K562 (cell line): Measurements from ENCODE around the gene LRP4. TPM values are rescaled to one million over a fixed set of nuclear protein-coding genes. Genes with fewer than 3 reads are reported as not detected.

Source experiments
- RCOR1 ChIP-seq, 2 experiments: IDR thresholded peaks; 2 replicates each; pipeline ENCODE4 v1.6.1; 2012; ENCODE audit warnings: low read depth in 2 of 2, low read length in 2 of 2, borderline replicate concordance in 1 of 2, improper control_type of control experiment in 1 of 2
- SMC3 ChIP-seq: conservative IDR thresholded peaks from 2 replicates; pipeline ENCODE4 v1.6.1; 2011; ENCODE audit warnings: low read depth, low read length, improper control_type of control experiment; ENCODE audit not compliant: insufficient read depth
- ZNF175 ChIP-seq: fragments of 200-800 bp; sonication (Bioruptor generic); IDR thresholded peaks from 2 replicates; pipeline ENCODE4 v1.6.1; 2016; ENCODE audit warnings: low read depth, mild to moderate bottlenecking, missing genetic modification characterization, missing compliant biosample characterization
- ZNF584 ChIP-seq: fragments of 200-800 bp; sonication (Bioruptor generic); IDR thresholded peaks from 2 replicates; pipeline ENCODE4 v1.6.1; 2016; ENCODE audit warnings: low read depth, mild to moderate bottlenecking, missing genetic modification characterization, missing compliant biosample characterization
- polyA plus RNA-seq, 8 experiments: library from polyadenylated mRNA; depleted of rRNA in 4 of 8; stranded (reverse) in 5 of 8; unstranded in 3 of 8; fragments of >200 nt; fragmentation: Nextera tagmentation in 2 of 8; fragmentation: Illumina TruSeq in 1 of 8; extraction: Ambion mirVana in 2 of 8; extraction: Trizol in 1 of 8; gene quantifications; 2 replicates each; pipeline versions ENCODE4 v1.2.1 to v1.2.3, GENCODE V29; 2011 to 2014; ENCODE audit warnings: inconsistent platforms in 1 of 8, missing spikeins in 1 of 8
- total RNA-seq, 7 experiments: library from RNA; depleted of rRNA in 6 of 7; stranded (reverse); fragments of >200 nt in 6 of 7; fragmentation: Illumina TruSeq in 2 of 7; extraction: Trizol in 2 of 7; gene quantifications; 2 replicates each; pipeline versions ENCODE4 v1.2.1 to v1.2.3, GENCODE V29; 2011 to 2021; ENCODE audit warnings: low replicate concordance in 1 of 7
- TF ChIP-seq, protein P1 (sequence below), 2 experiments: fragments of 450-650 bp; formaldehyde crosslinking in 1 of 2; IDR thresholded peaks; 2 replicates each; pipeline versions ENCODE4 v1.4.0 to v1.6.1; 2014 to 2020; ENCODE audit warnings: mild to moderate bottlenecking in 2 of 2, borderline replicate concordance in 1 of 2, low read depth in 1 of 2
- TF ChIP-seq, protein P2 (sequence below): sonication (generic); formaldehyde crosslinking; IDR thresholded peaks from 2 replicates; pipeline ENCODE4 v1.8.1; 2023; ENCODE audit warnings: mild to moderate bottlenecking, missing genetic modification reagents
- TF ChIP-seq, protein P3 (sequence below): sonication (generic); formaldehyde crosslinking; IDR thresholded peaks from 2 replicates; pipeline ENCODE4 v1.8.0; 2022; ENCODE audit warnings: mild to moderate bottlenecking, missing genetic modification reagents
- TF ChIP-seq, protein P4 (sequence below): fragments of 450-650 bp; IDR thresholded peaks from 2 replicates; pipeline ENCODE4 v1.6.1; 2018; ENCODE audit not compliant: partially characterized antibody

Gene LRP4
- total and polyA plus RNA-seq, 9 of the 15 experiments (the other 6 are each of a cell fraction or from before 2014, with no cell fraction given), result 0.04 to 0.54 (median 0.10) TPM

DNA sequence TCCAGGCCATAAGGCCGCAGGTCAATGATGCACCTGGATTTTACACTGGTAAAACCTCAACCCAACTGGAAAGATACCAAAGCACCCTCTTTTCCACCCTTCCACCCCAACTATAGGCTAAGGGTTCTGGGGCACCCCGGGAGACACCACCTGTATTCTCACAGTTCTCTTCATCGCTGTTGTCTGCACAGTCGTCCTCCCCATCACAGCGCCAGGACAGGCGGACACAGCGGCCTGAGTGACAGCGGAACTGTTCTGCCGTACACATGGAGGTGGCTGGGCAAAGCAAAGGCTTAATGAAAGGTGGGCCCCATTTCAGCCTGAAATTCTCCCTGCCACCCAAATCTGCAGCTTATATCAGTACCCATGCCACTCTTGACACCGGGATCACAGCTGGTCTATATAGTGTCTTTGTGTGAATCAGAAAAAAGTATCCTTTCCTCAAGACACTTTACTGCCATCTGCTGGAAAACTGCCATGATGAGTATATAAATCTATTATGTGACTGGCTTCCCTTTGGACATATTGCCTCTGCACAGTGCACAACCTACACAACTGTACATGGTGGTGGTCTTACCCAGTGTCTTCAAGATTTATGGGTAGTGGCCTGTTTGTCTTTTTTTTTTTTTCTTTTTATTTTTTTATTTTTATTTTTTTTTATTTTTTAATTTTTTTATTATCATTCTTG is 21.5 kb downstream of the LRP4 start (continued):
- TF ChIP-seq, protein P1, sequence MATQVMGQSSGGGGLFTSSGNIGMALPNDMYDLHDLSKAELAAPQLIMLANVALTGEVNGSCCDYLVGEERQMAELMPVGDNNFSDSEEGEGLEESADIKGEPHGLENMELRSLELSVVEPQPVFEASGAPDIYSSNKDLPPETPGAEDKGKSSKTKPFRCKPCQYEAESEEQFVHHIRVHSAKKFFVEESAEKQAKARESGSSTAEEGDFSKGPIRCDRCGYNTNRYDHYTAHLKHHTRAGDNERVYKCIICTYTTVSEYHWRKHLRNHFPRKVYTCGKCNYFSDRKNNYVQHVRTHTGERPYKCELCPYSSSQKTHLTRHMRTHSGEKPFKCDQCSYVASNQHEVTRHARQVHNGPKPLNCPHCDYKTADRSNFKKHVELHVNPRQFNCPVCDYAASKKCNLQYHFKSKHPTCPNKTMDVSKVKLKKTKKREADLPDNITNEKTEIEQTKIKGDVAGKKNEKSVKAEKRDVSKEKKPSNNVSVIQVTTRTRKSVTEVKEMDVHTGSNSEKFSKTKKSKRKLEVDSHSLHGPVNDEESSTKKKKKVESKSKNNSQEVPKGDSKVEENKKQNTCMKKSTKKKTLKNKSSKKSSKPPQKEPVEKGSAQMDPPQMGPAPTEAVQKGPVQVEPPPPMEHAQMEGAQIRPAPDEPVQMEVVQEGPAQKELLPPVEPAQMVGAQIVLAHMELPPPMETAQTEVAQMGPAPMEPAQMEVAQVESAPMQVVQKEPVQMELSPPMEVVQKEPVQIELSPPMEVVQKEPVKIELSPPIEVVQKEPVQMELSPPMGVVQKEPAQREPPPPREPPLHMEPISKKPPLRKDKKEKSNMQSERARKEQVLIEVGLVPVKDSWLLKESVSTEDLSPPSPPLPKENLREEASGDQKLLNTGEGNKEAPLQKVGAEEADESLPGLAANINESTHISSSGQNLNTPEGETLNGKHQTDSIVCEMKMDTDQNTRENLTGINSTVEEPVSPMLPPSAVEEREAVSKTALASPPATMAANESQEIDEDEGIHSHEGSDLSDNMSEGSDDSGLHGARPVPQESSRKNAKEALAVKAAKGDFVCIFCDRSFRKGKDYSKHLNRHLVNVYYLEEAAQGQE (IDR thresholded peaks at IDR 0.05; ENCODE audit: borderline replicate concordance), result peak; percentile 26; the same call in 1 of the 2 replicates
- TF ChIP-seq, protein P1 (CRISPR knock-in tag; IDR thresholded peaks at IDR 0.05; ENCODE audit: low read depth), result no peak
- TF ChIP-seq, protein P2, sequence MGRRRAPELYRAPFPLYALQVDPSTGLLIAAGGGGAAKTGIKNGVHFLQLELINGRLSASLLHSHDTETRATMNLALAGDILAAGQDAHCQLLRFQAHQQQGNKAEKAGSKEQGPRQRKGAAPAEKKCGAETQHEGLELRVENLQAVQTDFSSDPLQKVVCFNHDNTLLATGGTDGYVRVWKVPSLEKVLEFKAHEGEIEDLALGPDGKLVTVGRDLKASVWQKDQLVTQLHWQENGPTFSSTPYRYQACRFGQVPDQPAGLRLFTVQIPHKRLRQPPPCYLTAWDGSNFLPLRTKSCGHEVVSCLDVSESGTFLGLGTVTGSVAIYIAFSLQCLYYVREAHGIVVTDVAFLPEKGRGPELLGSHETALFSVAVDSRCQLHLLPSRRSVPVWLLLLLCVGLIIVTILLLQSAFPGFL (CRISPR knock-in tag), result no peak
- 0 out of 2 replicates have a peak, but pooled peaks have one; percentile 31 for TF ChIP-seq SMC3
- TF ChIP-seq, protein P3, sequence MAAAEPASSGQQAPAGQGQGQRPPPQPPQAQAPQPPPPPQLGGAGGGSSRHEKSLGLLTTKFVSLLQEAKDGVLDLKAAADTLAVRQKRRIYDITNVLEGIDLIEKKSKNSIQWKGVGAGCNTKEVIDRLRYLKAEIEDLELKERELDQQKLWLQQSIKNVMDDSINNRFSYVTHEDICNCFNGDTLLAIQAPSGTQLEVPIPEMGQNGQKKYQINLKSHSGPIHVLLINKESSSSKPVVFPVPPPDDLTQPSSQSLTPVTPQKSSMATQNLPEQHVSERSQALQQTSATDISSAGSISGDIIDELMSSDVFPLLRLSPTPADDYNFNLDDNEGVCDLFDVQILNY (CRISPR knock-in tag), result no peak
- TF ChIP-seq ZNF175, result no peak
- 0 out of 4 replicates have a peak, but pooled peaks of 1 of the 2 experiments have one; percentile 8 for TF ChIP-seq RCOR1 (IDR thresholded peaks at IDR 0.05; ENCODE audit: borderline replicate concordance in 1 of 2, low read depth in 2 of 2, low read length in 2 of 2)
- TF ChIP-seq ZNF584, result no peak
- TF ChIP-seq, protein P4, sequence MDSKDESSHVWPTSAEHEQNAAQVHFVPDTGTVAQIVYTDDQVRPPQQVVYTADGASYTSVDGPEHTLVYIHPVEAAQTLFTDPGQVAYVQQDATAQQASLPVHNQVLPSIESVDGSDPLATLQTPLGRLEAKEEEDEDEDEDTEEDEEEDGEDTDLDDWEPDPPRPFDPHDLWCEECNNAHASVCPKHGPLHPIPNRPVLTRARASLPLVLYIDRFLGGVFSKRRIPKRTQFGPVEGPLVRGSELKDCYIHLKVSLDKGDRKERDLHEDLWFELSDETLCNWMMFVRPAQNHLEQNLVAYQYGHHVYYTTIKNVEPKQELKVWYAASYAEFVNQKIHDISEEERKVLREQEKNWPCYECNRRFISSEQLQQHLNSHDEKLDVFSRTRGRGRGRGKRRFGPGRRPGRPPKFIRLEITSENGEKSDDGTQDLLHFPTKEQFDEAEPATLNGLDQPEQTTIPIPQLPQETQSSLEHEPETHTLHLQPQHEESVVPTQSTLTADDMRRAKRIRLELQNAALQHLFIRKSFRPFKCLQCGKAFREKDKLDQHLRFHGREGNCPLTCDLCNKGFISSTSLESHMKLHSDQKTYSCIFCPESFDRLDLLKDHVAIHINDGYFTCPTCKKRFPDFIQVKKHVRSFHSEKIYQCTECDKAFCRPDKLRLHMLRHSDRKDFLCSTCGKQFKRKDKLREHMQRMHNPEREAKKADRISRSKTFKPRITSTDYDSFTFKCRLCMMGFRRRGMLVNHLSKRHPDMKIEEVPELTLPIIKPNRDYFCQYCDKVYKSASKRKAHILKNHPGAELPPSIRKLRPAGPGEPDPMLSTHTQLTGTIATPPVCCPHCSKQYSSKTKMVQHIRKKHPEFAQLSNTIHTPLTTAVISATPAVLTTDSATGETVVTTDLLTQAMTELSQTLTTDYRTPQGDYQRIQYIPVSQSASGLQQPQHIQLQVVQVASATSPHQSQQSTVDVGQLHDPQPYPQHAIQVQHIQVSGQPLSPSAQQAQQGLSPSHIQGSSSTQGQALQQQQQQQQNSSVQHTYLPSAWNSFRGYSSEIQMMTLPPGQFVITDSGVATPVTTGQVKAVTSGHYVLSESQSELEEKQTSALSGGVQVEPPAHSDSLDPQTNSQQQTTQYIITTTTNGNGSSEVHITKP, result no peak
